BE2C (cell line): ENCODE data around the gene AP1S1.
"Not testable (repeated sequence)": the region's sequence is repeated elsewhere in the genome, so short reads cannot be mapped to it uniquely, and the experiment has no call there.

Experiments
- DNase-seq: peaks from one replicate; pipeline ENCODE4 v3.0.0-alpha.2; 2020
- H3K27me3 ChIP-seq: fragments of 250-450 bp; sonication (Bioruptor Pico); 2 replicates; pipeline ENCODE4 v1.5.1; 2020; ENCODE audit warnings: mild to moderate bottlenecking
- H3K36me3 ChIP-seq: fragments of 250-450 bp; sonication (Bioruptor Pico); 2 replicates; pipeline ENCODE4 v1.5.1; 2020; ENCODE audit warnings: mild to moderate bottlenecking
- H3K4me1 ChIP-seq: fragments of 250-450 bp; sonication (Bioruptor Pico); 2 replicates; pipeline ENCODE4 v1.5.1; 2020
- H3K4me3 ChIP-seq: 2 replicates; pipeline ENCODE4 v1.5.1; 2011; ENCODE audit warnings: low read depth, low read length
- H3K9me3 ChIP-seq: fragments of 250-450 bp; sonication (Bioruptor Pico); 2 replicates; pipeline ENCODE4 v1.5.1; 2020
- CTCF ChIP-seq: IDR thresholded peaks from 2 replicates; pipeline ENCODE4 v1.5.1; 2012; ENCODE audit warnings: mild to moderate bottlenecking, low read depth, low read length

The AP1S1 gene

GRCh38 chr7:101198476-101198875, 44.2 kb downstream of the AP1S1 start:
- DNase-seq, result no peak
- no peaks in the 10 kb centered on the region for H3K9me3 ChIP-seq
- no peak overlapping the region for H3K4me3 ChIP-seq
- H3K36me3 ChIP-seq, result no peaks in the 10 kb centered on the region
- no peaks in the 10 kb centered on the region for H3K27me3 ChIP-seq
- TF ChIP-seq CTCF, result no peak
- no peaks in the 10 kb centered on the region for H3K4me1 ChIP-seq

- H3K4me3 ChIP-seq, H3K27me3 ChIP-seq, H3K4me1 ChIP-seq, DNase-seq, H3K36me3 ChIP-seq, H3K9me3 ChIP-seq: not testable (repeated sequence)
Measured at GRCh38 chr7:101199522-101199921, 45.2 kb downstream of the AP1S1 start.

GRCh38 chr7:101200504-101200861, 46.2 kb downstream of the AP1S1 start:
- H3K4me3 ChIP-seq, result no peak overlapping the region
- no peak for DNase-seq
- no peak for TF ChIP-seq CTCF
- no peaks in the 10 kb centered on the region for H3K36me3 ChIP-seq
- H3K27me3 ChIP-seq, result no peaks in the 10 kb centered on the region
- no peaks in the 10 kb centered on the region for H3K4me1 ChIP-seq
- no peaks in the 10 kb centered on the region for H3K9me3 ChIP-seq

GRCh38 chr7:101200862-101201599, 46.8 kb downstream of the AP1S1 start, which contains the start of gene MOGAT3:
Gene MOGAT3, minus strand, starts transcription at chr7:101201036. Its CDS starts 182 bp downstream, at chr7:101200854.
- no peaks in the 10 kb centered on the region for H3K9me3 ChIP-seq
- no peaks in the 10 kb centered on the region for H3K27me3 ChIP-seq
- H3K4me3 ChIP-seq, result no peak within 1 kb of the TSS
- DNase-seq, result no peak
- H3K36me3 ChIP-seq, result no peaks in the 10 kb centered on the region; the same call in 1 of the 2 replicates
- TF ChIP-seq CTCF, result no peak
- no peaks in the 10 kb centered on the region for H3K4me1 ChIP-seq

- Histone ChIP-seq H3K36me3 (peaks cover 5% of the 10 kb centered on the region; the same call in 1 of the 2 replicates), H3K27me3 (no peaks in the 10 kb centered on the region), H3K9me3 (no peaks in the 10 kb centered on the region), H3K4me1 (no peaks in the 10 kb centered on the region), H3K4me3 (no peak overlapping the region)
- DNase-seq, result no peak
- TF ChIP-seq CTCF, result no peak
Measured at GRCh38 chr7:101201695-101202602, 47.7 kb downstream of the AP1S1 start.

- no peak for DNase-seq
- Histone ChIP-seq H3K27me3 (no peaks in the 10 kb centered on the region), H3K4me1 (no peaks in the 10 kb centered on the region), H3K36me3 (peaks cover 5% of the 10 kb centered on the region; the same call in 1 of the 2 replicates), H3K4me3 (no peak overlapping the region), H3K9me3 (no peaks in the 10 kb centered on the region)
- TF ChIP-seq CTCF, result no peak
Measured at GRCh38 chr7:101202603-101202918, 48.3 kb downstream of the AP1S1 start.

GRCh38 chr7:101203740-101204738, 49.8 kb downstream of the AP1S1 start:
- H3K27me3 ChIP-seq, DNase-seq, H3K36me3 ChIP-seq, H3K9me3 ChIP-seq, H3K4me1 ChIP-seq, H3K4me3 ChIP-seq: not testable (repeated sequence)
